NOMO-1 (cell line): ENCODE data around the gene DSCAM.

Experiments
- DNase-seq, 2 experiments: peaks; one replicate each; lab custom pipeline; 2025; ENCODE audit not compliant: unreplicated experiment in 2 of 2; lab: John Stamatoyannopoulos, UW

The DSCAM gene

GRCh38 chr21:40788635-40789034, 58.3 kb downstream of the DSCAM start:
- no peak for DNase-seq

DNA sequence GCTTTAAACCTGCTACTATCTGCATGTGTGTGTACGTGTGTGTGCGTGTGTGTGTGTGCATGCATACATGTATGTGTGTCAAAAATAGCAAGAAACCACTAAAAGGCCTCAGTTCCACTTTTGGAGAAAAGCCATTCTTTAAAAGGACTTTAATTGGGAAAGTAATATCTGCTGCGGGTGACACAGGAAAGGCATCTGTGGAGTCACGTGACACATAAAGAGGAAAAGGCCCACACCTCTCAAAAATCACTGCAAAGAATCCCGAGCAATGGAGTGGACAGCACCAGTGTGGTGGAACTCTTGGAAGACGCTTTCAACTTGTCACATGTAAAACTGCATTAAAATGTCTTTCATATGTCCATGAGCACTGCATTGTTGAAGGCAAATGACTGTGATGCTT, 63.6 kb downstream of the DSCAM start:
- no peak for DNase-seq

DNA sequence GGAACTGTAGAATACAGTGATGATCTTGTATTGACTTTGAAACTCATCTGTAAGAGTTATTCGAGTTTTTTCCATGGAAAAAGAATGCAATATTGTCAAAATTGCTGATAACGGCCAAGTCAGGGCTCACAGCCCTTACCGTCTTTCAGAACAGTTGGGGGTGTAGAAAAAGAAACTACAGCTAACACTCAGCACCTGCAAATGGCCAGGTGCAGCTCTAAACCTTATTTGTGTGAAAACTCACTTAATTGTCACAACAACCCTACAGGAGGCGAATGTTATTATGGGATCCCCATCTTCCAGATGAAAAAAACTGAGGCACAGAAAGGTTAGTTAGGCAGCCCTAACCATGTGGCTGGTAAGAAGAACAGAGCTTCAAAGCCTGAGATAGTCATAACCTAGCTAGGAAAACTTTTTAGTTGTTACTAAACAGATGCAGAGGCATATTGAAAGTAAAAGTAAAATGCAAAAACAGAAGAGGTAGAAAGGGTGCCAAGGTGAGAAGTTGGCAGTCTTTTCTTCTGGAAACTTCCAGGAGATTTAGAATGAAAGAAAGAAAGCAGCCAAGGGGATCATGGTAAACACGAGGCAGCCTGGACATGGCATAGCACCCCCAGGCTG, 76.4 kb downstream of the DSCAM start:
- DNase-seq: no peak

- no peak for DNase-seq
These were observed 77.7 kb downstream of the DSCAM start for GRCh38 chr21:40769231-40769630.

- DNase-seq: no peak
These were observed 78.9 kb downstream of the DSCAM start for GRCh38 chr21:40768056-40768455.

DNA sequence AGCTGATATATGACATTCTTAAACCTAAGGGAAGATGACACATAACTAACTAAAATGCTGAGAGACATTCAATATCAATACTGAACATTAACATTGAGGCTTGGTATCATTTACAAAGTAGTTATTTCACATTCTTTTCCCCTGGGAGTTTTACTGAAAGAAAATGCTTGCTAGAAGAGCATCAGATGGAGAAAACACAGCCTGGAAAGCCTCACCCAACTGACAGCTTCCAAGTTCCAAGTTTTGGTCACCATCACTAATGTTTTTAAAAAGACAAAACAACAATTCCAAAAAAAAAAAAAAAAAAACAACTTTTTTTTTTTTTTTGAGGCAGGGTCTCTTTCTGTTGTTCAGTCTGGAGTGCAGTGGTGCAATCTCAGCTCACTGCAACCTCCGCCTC, 80.6 kb downstream of the DSCAM start:
- no peak for DNase-seq

DNA sequence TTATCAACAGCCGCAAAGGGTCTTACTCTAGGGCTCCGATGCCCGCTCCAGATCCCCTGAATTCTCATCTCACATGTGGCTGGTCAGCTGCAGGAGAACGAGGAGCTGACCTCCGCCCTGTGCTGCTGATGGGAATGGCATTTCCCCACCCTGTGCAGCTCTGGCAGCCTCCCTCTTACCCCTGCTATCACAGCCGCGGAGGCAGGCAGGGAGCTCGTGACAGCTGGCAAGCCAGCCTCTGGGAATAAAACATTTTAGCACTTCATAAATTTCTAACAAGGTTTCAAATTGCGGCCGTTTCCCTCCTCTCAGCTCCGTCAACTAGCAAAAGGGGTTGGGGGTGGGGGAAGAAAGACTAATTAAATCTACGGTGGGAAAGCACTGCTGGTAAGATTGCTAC, 81.1 kb downstream of the DSCAM start:
- no peak for DNase-seq

DNA sequence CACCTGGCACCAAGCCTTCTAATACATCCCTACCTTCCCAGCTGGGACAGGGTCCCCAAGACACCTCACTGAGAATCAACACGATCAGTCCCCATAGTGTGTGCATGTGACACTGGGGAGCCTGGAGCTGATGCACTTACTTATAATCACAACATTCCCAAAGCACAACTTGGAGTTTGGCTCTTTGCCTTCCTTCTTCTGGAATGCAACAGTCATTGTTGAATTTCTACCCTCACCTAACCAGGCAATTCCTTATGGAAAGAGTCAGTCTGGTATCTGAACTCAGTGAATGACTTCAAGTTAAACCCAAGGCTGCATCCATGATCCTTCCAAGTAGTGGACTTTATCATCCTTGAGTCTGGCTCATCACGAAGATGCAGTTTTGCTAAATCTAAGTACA, 86.1 kb downstream of the DSCAM start:
- no peak for DNase-seq

DNA sequence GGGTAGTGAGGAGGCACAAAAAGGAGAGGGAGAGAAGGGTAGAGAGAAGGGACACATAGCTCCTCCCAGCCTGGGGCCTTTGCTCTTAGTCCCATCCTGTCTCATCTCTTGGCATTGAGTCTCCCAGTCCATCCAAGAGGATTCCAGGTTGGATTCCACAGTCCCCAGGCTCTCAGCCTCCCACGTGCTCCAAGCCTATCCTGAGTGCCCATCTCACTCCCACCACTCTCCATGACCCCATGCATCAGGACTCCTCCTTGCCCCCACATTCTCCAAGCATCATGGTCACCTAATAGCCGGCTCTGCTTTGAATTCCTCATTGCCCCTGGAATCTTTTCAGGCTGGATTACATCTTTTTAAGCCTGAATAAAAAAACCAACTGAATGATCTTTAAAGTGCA, 87.9 kb downstream of the DSCAM start:
- DNase-seq: no peak

- DNase-seq: no peak
These were observed 89.6 kb downstream of the DSCAM start for GRCh38 chr21:40757366-40757765.

- no peak for DNase-seq
These were observed 92.5 kb downstream of the DSCAM start for GRCh38 chr21:40754466-40754865.

- no peak for DNase-seq
These were observed 93.2 kb downstream of the DSCAM start for GRCh38 chr21:40753756-40754155.

- no peak for DNase-seq
These were observed 94.8 kb downstream of the DSCAM start for GRCh38 chr21:40752125-40752524.

GRCh38 chr21:40751221-40751620, 95.7 kb downstream of the DSCAM start:
- DNase-seq: no peak

GRCh38 chr21:40736145-40736544, 110.8 kb downstream of the DSCAM start:
- DNase-seq: no peak

DNA sequence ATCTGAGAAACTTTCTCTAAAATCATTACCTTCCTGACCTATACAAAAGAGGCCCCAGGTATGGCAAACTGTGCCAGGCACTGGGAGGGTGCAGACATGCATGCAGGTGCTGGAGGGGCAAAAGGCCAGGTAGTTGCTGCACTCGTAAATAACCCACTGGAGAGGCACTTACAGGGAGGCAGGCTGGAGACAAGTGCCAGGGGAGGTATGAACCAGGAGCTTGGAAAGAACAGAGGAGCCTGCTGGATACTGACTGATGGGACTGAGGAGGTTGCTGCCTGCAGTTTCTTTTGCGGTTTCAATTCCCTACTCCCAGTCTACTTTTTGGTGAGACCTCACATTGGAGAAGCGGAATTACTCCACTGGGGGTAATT, 113.9 kb downstream of the DSCAM start:
- DNase-seq: no peak

GRCh38 chr21:40732253-40733023, 114.5 kb downstream of the DSCAM start:
- DNase-seq: no peak

GRCh38 chr21:40731206-40731605, 115.8 kb downstream of the DSCAM start:
- no peak for DNase-seq

GRCh38 chr21:40730426-40730800, 116.5 kb downstream of the DSCAM start:
- no peak for DNase-seq

GRCh38 chr21:40729761-40730425, 117.1 kb downstream of the DSCAM start:
- no peak for DNase-seq

DNA sequence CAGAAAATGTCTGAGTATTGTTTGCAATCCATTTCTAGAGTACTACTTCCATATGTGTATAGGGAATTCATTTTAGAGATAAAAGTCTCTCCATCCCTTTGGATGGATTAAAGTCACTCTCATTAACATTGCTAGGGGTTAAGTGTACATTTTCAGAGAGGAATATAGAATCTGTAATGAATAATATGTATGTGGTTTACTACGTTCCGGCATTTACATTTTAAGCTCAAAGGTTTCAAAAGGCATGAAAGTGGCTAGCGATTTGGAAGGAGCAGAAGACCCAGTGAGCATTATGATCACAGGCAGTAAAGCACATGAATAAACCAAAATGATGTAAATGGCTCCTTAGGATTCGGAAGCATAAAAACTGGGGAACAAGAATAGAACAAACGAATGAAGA, 123.0 kb downstream of the DSCAM start:
- no peak for DNase-seq

- no peak for DNase-seq
These were observed 123.6 kb downstream of the DSCAM start for GRCh38 chr21:40723317-40723716.
